ENCODE measurements around the gene APOE.

APOE gene

GRCh38 chr19:44954649-44955504 is 49.3 kb downstream of the APOE start, which contains the start of gene CLPTM1:
CLPTM1 (plus strand) TSS chr19:44955380; CDS start chr19:44955396, 16 bp downstream.
- peak; percentile 97 for DNase-seq

- no peak for DNase-seq
Observed at GRCh38 chr19:44955505-44956439, 50.2 kb downstream of the APOE start.

- DNase-seq = no peak
Observed at GRCh38 chr19:44957526-44957925, 51.9 kb downstream of the APOE start.

GRCh38 chr19:44958090-44958489 is 52.5 kb downstream of the APOE start:
- DNase-seq = no peak
